Measurements from ENCODE around the gene SFTPA1. TPM values are rescaled to one million over a fixed set of nuclear protein-coding genes. Genes with fewer than 3 reads are reported as not detected.

The SFTPA1 gene
- not detected in 5 replicates for total RNA-seq (2022; extraction: Qiagen RNA extraction; ENCODE audit: low read depth)

GRCh38 chr10:79610601-79611191 lies at the start of gene SFTPA1:
Gene SFTPA1 (plus strand): TSS chr10:79610939. CDS start chr10:79611826, 887 bp downstream.

Other genes with a start within 250 kb of the SFTPA1 start
- 2.0 to 4.4 TPM (median 3.7 TPM) in 5 replicates for gene ZCCHC24, start 165.3 kb upstream of the SFTPA1 start, total RNA-seq (2022; extraction: Qiagen RNA extraction; ENCODE audit: low read depth)
- 1.8 to 3.7 TPM (median 2.0 TPM) in 5 replicates for gene EIF5AL1, start 98.4 kb upstream of the SFTPA1 start, total RNA-seq (2022; extraction: Qiagen RNA extraction; ENCODE audit: low read depth)
- gene SFTPA2, start 50.5 kb upstream of the SFTPA1 start, total RNA-seq (2022; extraction: Qiagen RNA extraction; ENCODE audit: low read depth), result not detected in 5 replicates
- 0.16 to 0.69 TPM (median 0.34 TPM) in 5 replicates for gene NUTM2B, start 92.3 kb downstream of the SFTPA1 start, total RNA-seq (2022; extraction: Qiagen RNA extraction; ENCODE audit: low read depth)
- gene NUTM2E, start 215.8 kb downstream of the SFTPA1 start, total RNA-seq (2022; extraction: Qiagen RNA extraction; ENCODE audit: low read depth), result 0.23 to 0.87 TPM (median 0.43 TPM) in 5 replicates

Data from A549 treated with GW870086 at 1 μM for 4 hours (cell line).